Measurements from ENCODE around the gene PRPH2.
"Not testable (repeated sequence)": the region's sequence is repeated elsewhere in the genome, so short reads cannot be mapped to it uniquely, and the experiment has no call there.

The PRPH2 gene

DNA sequence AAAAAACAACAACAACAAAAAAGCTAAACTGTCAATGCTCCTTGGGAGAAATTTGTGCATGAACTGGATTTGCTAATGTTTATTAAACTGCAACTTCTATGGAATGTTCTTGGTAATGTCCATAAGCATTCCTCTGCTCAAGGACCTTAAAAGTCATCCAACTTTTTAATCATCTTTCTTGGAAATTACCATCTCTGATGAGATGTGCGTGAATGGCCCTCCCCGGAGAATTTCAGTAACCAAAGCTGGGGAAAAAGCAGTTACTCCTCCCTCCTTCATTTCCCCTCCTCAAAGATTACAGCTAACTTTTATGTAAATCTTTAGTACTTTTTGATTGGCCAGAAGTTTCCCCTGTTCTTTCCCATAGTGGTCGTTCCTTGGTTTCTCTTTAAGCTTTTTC is 18.3 kb upstream of the PRPH2 start:
- DNase-seq: no peak

DNA sequence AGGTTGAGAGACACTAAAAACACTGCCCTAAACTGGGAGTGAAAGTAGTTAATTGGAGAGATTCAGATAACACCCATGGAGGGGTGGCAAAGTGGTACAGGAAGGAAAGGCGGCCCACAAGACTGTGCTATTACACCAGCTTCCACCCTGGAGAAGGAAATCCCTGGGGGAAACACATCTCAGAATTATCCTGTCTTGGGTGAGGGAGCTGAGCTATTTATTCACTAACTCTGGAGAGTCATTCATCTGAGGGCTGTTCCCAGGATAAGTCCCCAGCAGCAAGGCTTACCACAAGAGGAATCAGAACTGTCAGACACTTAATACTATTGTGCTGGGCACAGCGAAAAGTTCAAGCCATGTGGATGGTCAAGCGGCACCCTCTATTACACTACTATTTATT is 13.6 kb upstream of the PRPH2 start:
- DNase-seq: no peak

DNA sequence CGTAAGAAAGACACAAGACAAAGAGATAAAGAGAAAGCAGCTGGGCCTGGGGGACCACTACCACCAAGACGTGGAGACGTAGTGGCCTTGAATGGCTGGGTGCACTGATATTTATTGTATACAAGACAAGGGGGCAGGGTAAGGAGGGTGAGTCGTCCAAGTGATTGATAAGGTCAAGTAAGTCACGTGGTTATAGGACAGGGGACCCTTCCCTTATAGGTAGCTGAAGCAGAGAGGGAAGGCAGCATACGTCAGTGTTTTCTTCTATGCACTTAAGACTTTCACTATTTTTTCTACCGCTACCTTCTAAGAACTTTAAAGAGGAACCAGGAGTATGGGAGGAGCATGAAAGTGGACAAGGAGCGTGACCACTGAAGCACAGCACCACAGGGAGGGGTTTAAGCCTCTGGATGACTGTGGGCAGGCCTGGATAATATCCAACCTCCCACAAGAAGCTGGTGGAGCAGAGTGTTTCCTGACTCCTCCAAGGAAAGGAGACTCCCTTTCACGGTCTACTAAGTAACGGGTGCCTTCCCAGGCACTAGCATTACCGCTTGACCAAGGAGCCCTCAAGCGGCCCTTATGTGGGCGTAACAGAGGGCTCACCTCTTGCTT is 11.6 kb upstream of the PRPH2 start:
- DNase-seq: not testable (repeated sequence)

DNA sequence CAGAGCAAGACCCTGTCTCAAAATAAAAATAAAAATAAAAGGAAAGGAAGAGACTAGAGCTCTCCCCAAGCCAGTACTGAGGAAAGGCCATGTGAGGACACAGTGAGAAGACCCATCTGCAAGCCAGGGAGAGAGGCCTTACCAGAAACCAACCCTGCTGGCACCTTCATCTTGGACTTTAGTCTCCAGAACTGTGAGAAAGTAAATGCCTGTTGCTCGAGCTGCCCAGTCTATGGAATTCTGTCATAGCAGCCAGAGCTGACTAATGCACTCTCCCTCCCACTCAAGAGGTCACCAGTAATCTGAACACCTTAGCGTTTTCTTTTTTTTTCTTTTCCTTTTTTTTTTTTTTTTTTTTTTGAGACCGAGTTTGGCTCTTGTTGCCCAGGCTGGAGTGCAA is 7.3 kb upstream of the PRPH2 start:
- no peak for DNase-seq

DNA sequence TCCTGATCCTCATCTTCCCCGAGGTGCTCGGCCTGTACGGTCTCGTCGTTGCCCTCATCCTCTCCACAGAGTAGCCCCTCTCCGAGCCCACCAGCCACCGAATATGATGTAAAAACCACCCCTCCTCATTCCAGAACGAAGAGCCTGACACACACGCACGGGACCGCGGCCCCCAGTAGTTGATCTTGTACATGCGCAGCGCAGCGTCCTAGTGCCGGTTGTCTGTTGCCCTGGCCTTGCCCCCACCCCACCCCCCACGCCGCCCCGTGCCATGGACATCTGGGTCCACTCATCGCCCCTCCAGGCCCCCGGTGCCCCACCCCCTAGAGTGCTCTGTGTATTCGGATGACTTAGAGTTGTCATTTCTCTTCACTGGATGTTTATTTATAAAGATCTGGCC is 5.2 kb upstream of the PRPH2 start:
- DNase-seq: no peak

DNA sequence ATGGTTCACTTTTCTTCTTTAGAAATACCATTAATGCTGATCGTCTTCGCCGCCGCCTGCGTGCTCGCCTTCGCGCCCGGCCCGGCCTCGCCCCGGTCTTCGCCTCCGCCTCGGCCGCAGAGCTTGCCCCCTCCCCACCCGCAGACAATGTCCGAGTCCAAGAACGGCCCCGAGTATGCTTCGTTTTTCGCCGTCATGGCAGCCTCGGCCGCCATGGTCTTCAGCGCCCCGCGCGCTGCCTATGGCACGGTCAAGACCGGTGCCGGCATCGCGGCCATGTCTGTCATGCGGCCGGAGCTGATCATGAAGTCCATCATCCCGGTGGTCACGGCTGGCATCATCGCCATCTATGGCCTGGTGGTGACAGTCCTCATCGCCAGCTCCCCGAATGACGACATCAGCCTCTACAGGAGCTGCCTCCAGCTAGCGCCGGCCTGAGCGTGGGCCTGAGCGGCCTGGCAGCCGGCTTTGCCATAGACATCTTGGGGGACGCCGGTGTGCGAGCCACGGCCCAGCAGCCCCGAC is 4.8 kb upstream of the PRPH2 start:
- DNase-seq: peak; percentile 90

DNA sequence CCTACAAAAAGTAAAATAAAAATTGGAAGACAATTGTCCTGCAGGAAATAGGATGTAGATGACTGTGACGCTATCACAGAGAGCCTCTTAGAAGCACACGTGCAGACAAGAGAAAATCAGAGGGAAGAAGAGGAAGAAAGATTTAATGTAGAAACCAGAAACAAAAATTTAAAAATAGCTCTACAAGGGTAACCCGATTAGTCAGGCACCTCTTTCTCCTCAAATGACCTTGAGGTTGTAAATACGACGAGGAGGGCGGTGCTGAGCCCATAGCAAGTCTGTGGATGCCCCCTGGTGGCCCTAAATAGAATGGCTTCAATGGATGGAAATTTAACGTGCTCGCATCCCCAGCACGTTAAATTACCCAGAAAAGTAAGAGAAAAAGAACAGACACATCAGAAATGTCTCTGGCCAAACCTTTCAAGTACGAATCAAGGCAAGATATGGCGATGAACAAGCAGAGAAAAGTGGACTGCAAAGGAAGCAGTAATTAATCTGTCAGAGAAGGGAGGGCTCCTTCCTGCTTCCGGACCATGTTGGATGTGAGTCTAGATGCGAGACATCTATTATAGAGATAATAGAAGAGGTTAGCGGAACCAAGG is 4.2 kb upstream of the PRPH2 start:
- DNase-seq: peak; percentile 90

DNA sequence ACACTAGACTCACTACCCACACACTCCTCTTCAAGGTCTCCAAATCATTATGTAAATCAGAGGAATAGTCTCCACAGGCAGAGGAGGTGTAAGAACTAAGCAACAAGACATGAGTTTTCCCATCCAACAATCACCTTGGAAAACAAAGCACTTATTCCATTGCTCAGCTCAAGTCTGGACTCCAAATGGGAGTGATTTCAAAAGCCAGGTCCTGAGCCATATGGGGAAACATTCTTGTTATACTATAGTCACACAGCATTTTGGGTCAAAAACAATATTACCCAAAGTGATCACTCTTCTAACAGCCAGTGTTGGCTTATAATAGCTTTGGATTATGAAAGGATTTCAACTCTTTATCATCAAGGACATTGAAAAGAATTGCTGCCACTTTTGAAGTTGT is 3.6 kb upstream of the PRPH2 start:
- no peak for DNase-seq

DNA sequence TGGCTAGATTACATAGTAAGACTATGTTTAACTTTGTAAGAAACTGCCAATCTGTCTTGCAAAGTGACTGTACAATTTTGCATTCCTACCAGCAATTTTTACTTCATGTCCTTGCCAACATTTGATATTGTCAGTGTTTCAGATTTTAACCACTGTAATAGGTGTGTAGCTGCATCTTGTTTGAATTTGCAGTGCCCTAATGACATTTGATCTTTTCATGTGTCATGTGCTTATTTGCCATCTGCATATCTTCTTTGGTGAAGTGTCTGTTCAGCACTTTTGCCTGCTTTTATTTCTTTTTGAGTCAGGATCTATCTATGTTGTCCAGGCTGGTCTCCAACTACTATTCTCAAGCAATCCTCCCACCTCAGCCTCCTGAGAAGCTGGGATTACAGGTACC is 2.4 kb upstream of the PRPH2 start:
- DNase-seq: no peak

DNA sequence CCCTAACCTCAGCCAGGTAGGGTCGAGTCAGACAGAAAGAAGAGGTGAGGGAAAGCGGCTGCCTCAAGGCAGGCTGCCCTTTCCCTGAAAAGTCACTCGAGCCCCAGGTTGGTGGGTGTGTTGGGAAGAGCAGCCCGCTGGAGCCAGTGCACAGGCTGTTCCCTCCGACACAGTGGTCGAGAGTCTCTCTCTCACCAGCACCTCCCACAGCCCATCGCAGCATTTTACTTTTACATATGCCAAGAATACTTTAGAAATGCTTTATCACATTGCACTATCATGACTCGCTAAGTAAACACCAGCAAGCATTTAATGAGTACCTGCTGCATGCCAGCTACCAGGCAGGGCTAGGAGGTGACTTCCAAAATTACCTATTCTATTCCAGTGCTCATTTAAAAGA is 1.7 kb downstream of the PRPH2 start:
- no peak for DNase-seq

DNA sequence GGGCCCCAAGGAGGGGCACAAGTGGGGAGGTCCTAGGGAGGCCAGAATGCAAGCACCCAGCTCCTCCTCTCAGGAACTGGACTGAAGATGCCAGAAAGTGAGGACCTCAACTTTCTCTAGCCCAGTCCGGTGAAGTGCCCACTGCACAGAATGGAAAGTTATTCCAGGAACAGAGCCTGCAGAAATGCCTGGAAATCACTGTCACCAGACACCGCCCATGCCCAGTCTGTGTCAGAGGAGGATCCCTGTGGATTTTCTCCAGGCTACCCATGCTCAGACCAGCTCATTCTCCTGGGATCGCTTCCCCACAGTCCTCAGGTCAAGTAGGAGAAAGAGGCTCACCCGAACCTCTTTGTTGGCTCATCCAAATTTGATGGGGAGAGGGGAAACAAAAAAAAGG is 6.5 kb downstream of the PRPH2 start:
- DNase-seq: no peak

DNA sequence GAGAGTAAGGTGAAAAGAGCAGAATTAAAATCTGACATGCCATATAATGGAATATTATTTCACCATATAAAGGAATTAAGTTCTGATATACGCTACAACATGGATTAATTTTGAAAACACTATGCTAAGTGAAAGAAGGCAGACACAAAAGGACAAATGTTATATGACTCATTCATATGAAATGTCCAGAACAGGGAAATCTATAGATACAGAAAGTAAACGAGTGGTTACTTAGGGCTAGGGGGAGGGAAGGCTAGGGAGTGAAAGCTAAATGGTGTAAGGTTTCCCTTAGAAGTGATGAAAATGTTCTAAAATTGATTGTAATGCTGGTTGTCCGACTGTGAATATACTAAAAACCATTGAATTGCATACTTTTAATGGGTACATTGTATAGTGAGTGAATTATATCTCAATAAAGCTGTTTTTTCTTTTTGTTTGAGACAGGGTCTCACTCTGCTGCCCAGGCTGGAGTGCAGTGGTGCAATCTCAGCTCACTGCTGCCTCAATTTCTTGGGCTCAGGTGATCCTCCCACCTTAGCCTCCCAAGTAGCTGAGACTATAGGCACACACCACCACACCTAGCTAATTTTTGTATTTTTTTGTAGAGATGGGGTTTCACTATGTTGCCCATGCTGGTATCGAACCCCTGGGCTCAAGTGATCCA is 8.2 kb downstream of the PRPH2 start:
- DNase-seq: no peak

DNA sequence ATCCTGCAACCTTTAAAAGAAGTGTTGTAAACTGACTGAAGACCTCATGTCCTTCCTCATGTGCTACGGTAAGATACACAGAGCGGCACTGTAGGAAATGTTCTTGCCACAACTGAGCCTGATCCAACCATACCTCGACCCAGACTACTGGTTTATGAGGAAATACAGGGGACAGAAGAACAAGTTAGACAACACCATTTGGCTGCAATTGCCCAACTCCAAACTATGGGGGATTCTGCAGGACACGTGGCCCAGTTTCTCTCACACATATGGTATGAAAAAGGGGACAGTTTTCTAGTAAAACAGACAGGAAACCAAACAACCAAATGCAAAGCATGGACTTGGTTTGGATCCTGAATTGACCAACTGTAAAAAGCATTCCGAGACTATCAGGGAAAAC is 10.5 kb downstream of the PRPH2 start:
- DNase-seq: no peak

DNA sequence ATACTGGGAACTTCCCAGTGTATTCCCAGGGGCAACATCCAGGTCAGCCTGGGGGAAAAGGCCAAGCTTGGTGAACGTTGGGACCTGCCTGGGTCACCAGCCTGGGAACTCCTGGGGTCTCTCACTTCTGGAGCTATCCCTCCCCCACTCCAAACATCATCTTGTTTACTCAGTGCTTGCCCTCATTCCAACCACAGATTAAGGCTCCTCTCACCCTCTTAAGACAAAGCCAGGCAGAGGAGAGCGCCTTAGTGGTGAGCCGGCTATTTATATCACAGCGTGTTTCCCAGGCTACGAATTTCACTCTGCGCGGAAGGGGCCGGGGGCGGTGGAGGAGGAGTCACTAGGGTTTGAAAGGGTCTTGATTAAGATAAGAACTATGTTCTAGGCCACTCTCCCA is 12.1 kb downstream of the PRPH2 start:
- peak; percentile 69 for DNase-seq

DNA sequence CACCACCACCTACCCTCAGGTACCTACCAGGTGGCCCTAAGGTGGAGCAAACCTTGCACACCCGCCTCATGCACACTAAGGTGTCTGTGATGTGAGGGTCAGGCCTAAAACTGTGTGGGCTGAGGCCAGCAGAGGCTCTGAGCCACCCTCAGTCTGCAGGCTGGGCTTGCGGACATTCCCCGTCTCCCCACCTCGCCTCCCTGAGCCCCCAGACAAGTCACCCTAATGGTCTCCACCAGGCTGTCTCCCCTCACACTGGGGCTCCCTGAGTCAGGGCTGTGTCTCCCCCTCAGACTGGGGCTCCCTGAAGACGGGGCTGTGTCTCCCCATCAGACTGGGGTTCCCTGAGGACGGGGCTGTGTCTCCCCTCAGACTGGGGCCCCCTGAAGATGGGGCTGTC is 12.5 kb downstream of the PRPH2 start:
- DNase-seq: no peak

DNA sequence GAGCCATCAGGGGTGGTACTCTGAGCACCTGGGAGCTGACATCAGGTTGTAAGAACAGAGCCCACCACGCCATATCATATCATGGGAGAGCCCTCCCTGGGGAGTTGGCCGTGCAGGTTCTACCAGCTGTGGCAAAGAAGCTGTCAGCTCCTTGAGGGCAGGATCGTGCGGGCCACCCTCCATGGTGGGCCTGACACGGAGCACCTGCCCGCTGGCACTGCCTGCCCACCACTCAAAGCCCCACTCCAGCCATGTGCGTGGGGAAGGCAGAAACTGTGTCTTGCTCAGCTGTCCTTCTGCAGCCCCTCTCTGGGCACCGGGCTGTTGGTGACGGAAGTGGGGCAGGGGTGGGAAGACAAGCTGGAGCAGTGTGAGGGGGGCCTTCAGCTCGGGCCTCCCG is 14.3 kb downstream of the PRPH2 start:
- no peak for DNase-seq

DNA sequence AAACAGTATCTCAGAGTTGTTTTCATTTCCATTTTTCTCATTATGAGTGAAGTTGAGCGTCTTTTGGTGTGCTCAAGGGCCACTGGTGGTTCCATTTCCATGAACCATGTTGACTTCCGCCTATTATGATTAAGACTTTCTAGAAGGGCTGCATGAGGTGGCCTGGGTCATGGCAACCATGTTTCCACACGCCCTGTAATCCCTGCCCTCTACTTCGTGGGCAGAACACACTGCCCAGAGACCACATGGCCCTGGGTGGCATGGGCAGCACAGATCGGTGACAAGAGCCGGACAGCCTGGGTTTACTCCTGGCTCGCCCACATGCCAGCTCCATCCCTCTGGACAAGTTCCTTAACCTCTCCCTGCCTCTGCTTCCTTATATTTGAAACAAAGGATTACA is 14.8 kb downstream of the PRPH2 start:
- no peak for DNase-seq

DNA sequence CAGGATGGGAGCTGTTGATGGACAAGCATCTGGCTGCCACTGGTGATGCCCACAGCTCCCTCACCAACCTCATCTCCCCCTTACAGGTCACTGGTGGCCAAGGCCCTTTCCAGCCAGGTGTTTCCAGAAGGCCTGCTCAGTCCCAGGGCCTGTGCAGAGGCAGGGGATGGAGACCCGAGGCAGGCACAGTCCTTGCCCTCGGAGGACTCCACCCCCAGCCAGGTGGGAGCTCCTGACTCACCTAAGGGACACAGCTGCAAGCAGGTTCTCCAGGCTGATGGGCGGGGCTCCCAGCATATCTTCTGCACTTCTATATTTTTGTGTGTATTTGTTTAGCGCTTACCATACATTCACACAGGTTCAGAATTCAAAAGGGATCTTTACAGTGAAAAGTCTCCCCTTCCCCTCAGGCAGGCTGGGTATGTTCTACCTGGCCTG is 17.4 kb downstream of the PRPH2 start:
- DNase-seq: no peak

DNA sequence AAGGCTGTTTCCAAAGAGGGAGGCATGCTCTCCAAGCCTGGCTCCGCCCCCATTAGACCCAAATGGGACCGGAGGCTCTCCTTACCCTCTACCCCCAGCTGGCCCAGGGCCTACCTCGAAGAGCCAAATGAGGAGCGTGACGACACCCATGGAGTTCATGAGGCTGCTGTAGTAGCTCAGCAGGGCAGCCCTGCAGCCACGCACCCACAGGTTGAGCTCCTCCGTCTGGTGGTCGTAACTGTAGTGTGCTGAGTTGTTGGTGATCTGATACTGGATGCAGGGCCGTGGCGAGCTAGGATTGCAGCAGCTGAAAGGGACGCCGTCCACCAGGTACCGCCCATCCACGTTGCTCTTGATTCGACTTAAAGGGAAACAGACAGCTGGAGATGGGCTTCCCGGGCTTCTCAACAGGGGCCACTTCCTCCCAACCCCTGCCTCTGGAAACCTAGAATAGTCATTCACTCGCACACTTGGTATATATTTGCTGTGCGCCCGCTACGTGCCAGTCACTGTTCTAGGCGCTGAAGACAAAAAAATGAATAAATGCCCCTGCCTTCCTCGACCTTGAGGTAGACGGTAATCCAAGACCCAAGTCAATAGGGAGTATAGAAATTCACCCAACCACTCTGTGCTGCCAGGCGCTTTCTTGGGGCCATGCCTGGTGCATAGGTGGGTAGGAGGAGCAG is 18.0 kb downstream of the PRPH2 start:
- no peak for DNase-seq

DNA sequence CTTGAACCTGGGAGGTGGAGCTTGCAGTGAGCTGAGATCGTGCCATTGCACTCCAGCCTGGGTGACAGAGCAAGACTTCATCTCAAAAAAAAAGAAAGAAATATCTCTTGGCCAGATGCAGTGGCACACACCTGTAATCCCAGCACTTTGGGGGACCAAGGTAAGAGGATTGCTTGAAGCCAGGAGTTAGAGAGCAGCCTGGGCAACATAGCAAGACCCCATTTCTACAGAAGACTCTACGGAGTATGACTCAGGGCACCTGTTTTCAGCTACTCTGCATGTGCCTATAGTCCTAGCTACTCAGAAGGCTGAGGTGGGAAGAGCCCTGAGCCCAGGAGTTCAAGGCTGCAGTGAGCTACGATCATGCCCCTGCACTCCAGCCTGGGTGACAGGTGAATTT is 19.6 kb downstream of the PRPH2 start:
- not testable (repeated sequence) for DNase-seq

DNA sequence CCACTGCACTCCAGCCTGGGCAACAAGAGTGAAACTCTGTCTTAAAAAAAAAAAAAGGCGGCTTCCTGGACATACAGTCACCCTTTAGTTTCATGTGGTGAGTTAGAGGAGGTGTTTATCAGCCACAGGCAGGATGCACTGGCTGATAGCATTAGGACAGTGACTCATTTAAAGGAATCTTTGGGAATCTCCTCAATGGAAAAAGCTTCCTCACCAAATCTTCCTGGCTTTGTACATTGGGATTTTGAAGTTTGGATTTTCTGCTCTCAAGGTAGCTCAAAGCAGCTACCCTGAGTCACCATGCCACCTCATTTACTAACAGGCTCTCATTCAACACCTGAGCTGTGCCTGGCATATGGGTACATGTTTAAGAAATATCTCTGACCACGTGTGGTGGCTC is 20.2 kb downstream of the PRPH2 start:
- DNase-seq: no peak

DNA sequence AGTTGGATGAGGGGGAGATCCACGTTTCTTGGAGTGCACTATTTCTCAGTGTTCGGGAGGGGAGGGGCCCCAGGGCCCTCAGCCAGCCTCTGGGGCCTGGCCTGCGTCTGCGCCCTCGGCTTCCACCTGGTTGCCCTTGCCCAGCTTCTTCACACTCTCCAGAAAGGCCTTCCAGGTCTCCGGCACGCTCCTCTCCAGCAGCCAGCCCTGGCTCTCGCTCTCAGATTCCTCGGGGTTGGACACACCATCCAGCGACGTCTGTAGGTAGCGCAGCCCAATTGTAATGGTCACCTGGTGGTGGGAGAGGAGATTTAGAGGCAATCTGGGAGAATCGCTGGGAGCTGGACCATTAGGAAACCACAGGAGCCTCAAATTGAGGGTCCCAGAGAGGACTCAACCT is 24.2 kb downstream of the PRPH2 start:
- DNase-seq: no peak

DNA sequence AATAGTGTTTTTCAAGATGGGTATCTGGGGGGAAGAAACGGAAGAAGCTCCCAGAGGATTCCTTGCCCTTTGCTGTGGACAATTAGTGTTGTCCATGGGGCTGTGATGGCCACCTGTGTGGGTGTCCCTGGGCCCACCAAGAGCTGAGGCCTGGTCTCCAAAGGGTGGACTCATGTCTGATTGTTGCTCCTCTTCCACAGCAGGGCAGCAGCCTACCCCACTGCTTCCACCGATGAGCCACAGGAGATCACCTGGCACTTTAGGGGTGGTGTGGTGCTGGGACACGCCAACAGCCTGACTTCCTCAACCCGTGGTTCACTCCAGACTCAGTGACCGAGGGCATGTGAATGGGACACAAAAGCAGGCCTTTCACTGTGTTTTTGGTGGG is 25.1 kb downstream of the PRPH2 start:
- no peak for DNase-seq
